ENCODE measurements around the gene PDE2A.

DNA sequence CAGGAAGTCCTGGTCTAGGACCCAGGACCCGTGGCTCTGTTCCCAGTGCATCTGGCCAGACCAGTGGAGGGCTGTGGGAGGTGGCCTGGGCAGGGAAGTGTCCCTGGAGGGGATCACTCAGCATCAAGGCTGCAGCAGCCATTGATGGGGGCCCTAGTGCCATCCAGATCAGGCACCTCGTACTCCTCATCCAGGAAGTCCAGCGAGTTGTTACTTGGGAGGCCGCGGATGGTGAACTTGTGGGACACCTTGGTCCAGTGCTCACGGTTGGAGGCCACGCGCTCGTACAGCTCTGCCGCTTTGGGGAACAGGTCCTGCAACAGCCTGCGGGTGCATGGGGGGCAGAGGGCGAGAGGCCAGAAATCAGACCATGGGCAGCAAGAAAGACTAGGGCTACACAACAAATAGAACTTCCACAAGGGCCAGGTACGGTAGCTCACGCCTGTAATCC, 96.9 kb downstream of the PDE2A start:
- TF ChIP-seq RNF2 (IDR thresholded peaks at IDR 0.05; ENCODE audit: borderline replicate concordance, low read depth) (no peak), RCOR1 (IDR thresholded peaks at IDR 0.05; ENCODE audit: low read depth, low read length) (no peak), POLR2A (IDR thresholded peaks at IDR 0.05; ENCODE audit: low read length) (no peak), CTCF (IDR thresholded peaks at IDR 0.05) (no peak), RARB (CRISPR knock-in tag; IDR thresholded peaks at IDR 0.05) (no peak), JUNB (IDR thresholded peaks at IDR 0.05) (no peak), CEBPB (IDR thresholded peaks at IDR 0.05) (no peak), BHLHE40 (IDR thresholded peaks at IDR 0.05; ENCODE audit: low read depth, low read length) (no peak), PHF8 (IDR thresholded peaks at IDR 0.05; ENCODE audit: borderline replicate concordance, low read depth) (no peak), SREBF2 (IDR thresholded peaks at IDR 0.05) (no peak)
- TF ChIP-seq, protein P1, sequence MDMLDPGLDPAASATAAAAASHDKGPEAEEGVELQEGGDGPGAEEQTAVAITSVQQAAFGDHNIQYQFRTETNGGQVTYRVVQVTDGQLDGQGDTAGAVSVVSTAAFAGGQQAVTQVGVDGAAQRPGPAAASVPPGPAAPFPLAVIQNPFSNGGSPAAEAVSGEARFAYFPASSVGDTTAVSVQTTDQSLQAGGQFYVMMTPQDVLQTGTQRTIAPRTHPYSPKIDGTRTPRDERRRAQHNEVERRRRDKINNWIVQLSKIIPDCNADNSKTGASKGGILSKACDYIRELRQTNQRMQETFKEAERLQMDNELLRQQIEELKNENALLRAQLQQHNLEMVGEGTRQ (IDR thresholded peaks at IDR 0.05) = no peak
- TF ChIP-seq, protein P2, sequence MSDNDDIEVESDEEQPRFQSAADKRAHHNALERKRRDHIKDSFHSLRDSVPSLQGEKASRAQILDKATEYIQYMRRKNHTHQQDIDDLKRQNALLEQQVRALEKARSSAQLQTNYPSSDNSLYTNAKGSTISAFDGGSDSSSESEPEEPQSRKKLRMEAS (IDR thresholded peaks at IDR 0.05) = no peak

Measured in A549 (cell line).